Esophagus squamous epithelium (tissue), 5 donors: ENCODE data around the gene ARHGEF2. TPM values are rescaled to one million over a fixed set of nuclear protein-coding genes. Genes with fewer than 3 reads are reported as not detected.

Source experiments
- DNase-seq: peaks from one replicate; lab custom pipeline; 2025; lab: John Stamatoyannopoulos, UW
- H3K27ac ChIP-seq, 4 donors: fragments of 200-600 bp; sonication (generic); one replicate each; pipeline ENCODE4 v1.5.1; 2016 to 2019; ENCODE audit warnings: mild to moderate bottlenecking in 1 of 4
- H3K27me3 ChIP-seq, 4 donors: fragments of 200-600 bp; sonication (generic); 1 replicate in 3 of 4; 2 replicates in 1 of 4; pipeline versions ENCODE4 v1.5.1 to v1.6.0; 2017 to 2021; ENCODE audit warnings: antibody characterized with exemption in 1 of 4
- H3K36me3 ChIP-seq, 3 donors: fragments of 200-600 bp; sonication (generic); one replicate each; pipeline ENCODE4 v1.5.1; 2016 to 2019
- H3K4me1 ChIP-seq, 3 donors: fragments of 200-600 bp; sonication (generic); one replicate each; pipeline ENCODE4 v1.5.1; 2017 to 2019
- H3K4me3 ChIP-seq, 4 donors: fragments of 200-600 bp; sonication (generic); 1 replicate in 3 of 4; 2 replicates in 1 of 4; pipeline ENCODE4 v1.5.1; 2016 to 2019; ENCODE audit warnings: mild to moderate bottlenecking in 2 of 4, moderate library complexity in 1 of 4
- H3K9me3 ChIP-seq, 3 donors: fragments of 200-600 bp; sonication (generic); one replicate each; pipeline ENCODE4 v1.5.1; 2016 to 2019
- POLR2A ChIP-seq, 4 donors: fragments of 450-650 bp; IDR thresholded peaks; one replicate each; pipeline ENCODE4 v1.6.1; 2017; ENCODE audit warnings: antibody characterized with exemption in 4 of 4, mild to moderate bottlenecking in 4 of 4, moderate library complexity in 3 of 4
- WGBS, 2 donors: methylation state at CpG; one replicate each; pipeline ENCODE4 v1.1.5; 2018; 5-methylcytosine and 5-hydroxymethylcytosine counted together
- intact Hi-C: fragments of 100-400 bp; cut with DNase I; formaldehyde crosslinking; loops from one replicate; pipeline ENCODE4 v1.15.0; 2022
- small RNA-seq, 4 donors: library from RNA; depleted of rRNA; stranded (forward); fragments of <200 nt; gene quantifications; one replicate each; pipeline ENCODE3, GENCODE V24; 2016
- total RNA-seq, 4 donors: library from RNA; depleted of rRNA; stranded (reverse); fragments of >200 nt; gene quantifications; one replicate each; pipeline ENCODE4 v1.1.0, GENCODE V29; 2016
- TF ChIP-seq, protein P1 (sequence below), 6 experiments: fragments of 450-650 bp in 4 of 6; fragments of 200-600 bp in 2 of 6; sonication (generic) in 2 of 6; IDR thresholded peaks; one replicate each; pipeline ENCODE4 v1.5.1; 2016 to 2019; ENCODE audit warnings: antibody characterized with exemption in 6 of 6, mild to moderate bottlenecking in 4 of 6, moderate library complexity in 4 of 6
- donor health status: DM: yes; HTN: yes; CAD: no.

Gene ARHGEF2
- total RNA-seq, 4 donors from 2014 or later, result 22.6 to 38.3 (median 27.5) TPM

DNA sequence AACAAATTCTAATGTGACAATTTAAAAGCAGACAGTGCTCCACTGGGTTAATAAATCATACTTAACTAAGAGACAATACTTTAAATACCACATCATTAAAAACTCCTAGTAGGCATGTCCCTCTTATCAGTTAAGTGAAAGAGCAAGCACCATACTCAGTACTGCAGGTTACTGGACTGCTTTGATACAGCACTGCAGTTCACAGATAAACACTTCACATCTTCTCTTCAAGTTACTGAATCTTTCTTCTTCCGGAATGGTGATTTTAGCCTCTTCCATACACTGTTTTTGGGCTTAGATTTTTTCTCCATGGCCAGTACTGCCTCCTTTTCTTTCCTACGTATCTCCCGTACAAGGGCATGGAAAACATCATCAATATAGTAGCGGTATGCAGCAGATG, 78.2 kb downstream of the ARHGEF2 start:
- H3K4me1 ChIP-seq, result no peaks in the 10 kb centered on the region
- H3K27me3 ChIP-seq, result no peaks in the 10 kb centered on the region
- 85 to 95% methylated on average over 4 of the region's 4 CpGs for WGBS, 2 donors
- no peak for TF ChIP-seq POLR2A (IDR thresholded peaks at IDR 0.05)
- TF ChIP-seq, protein P1, sequence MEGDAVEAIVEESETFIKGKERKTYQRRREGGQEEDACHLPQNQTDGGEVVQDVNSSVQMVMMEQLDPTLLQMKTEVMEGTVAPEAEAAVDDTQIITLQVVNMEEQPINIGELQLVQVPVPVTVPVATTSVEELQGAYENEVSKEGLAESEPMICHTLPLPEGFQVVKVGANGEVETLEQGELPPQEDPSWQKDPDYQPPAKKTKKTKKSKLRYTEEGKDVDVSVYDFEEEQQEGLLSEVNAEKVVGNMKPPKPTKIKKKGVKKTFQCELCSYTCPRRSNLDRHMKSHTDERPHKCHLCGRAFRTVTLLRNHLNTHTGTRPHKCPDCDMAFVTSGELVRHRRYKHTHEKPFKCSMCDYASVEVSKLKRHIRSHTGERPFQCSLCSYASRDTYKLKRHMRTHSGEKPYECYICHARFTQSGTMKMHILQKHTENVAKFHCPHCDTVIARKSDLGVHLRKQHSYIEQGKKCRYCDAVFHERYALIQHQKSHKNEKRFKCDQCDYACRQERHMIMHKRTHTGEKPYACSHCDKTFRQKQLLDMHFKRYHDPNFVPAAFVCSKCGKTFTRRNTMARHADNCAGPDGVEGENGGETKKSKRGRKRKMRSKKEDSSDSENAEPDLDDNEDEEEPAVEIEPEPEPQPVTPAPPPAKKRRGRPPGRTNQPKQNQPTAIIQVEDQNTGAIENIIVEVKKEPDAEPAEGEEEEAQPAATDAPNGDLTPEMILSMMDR (IDR thresholded peaks at IDR 0.05), result no peak
- H3K36me3 ChIP-seq, result peaks cover 35 to 100% (median 62%) of the 10 kb centered on the region in 3 donors
- H3K4me3 ChIP-seq, result no peak overlapping the region
- intact Hi-C loops, result no loop called here
- H3K9me3 ChIP-seq, result no peaks in the 10 kb centered on the region
- H3K27ac ChIP-seq, result no peak overlapping the region
- no peak for DNase-seq

DNA sequence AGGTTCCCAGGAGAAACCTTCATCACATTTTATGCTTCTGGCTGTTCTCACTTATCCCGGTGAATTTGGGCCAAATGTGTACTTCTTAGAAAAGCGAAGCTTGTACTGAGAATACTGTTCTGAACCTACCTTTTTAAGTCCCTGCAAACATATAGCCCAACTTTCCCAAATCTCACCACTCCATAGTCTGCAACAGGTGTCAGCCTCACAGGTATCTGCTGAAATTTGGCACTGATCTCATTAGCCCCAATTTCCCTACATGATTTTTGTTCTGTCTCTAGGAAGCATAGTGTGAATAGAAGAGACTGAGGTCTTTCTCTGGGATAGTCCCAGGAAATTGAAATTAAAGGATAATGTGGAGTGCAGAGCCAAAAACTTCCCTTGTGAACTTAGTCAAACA, 78.7 kb downstream of the ARHGEF2 start:
- Histone ChIP-seq H3K4me1 (no peaks in the 10 kb centered on the region), H3K36me3 (peaks cover 35 to 95% (median 58%) of the 10 kb centered on the region in 3 donors), H3K4me3 (no peak overlapping the region), H3K9me3 (no peaks in the 10 kb centered on the region), H3K27me3 (no peaks in the 10 kb centered on the region), H3K27ac (no peak overlapping the region)
- WGBS, 2 donors, result 97 to 100% methylated on average over 2 of the region's 2 CpGs
- intact Hi-C loops, result no loop called here
- TF ChIP-seq, protein P1 (IDR thresholded peaks at IDR 0.05), result no peak
- no peak for TF ChIP-seq POLR2A (IDR thresholded peaks at IDR 0.05)
- no peak for DNase-seq

DNA sequence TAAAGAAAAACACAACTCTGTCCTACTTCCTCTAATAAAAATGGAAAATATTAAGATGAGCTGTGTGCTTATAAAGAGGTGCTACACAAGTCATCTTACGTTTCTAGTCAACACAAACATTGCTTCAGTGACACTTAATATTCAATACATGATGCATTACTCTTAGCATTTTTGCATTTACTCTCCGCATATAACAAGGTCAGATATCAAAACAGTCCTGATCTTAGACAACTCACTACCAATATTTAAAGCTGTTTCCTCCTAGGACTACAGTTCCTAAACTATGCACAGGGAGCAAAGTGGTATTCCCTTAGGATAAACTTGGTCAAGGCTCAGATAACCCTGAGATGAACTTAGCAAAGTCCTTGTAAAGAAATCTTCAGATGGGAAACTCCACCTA, 79.5 kb downstream of the ARHGEF2 start:
- no peak for DNase-seq
- no peaks in the 10 kb centered on the region for H3K9me3 ChIP-seq
- no peak overlapping the region for H3K4me3 ChIP-seq
- H3K27me3 ChIP-seq, result no peaks in the 10 kb centered on the region
- H3K4me1 ChIP-seq, result peaks cover 0 to 6% (median 2%) of the 10 kb centered on the region in 3 donors
- H3K27ac ChIP-seq, result no peak overlapping the region
- peaks cover 32 to 87% (median 51%) of the 10 kb centered on the region in 3 donors for H3K36me3 ChIP-seq
- TF ChIP-seq, protein P1 (IDR thresholded peaks at IDR 0.05), result no peak
- no peak for TF ChIP-seq POLR2A (IDR thresholded peaks at IDR 0.05)
- 61 to 74% methylated on average over 2 of the region's 2 CpGs for WGBS, 2 donors
- intact Hi-C loops, result no loop called here

DNA sequence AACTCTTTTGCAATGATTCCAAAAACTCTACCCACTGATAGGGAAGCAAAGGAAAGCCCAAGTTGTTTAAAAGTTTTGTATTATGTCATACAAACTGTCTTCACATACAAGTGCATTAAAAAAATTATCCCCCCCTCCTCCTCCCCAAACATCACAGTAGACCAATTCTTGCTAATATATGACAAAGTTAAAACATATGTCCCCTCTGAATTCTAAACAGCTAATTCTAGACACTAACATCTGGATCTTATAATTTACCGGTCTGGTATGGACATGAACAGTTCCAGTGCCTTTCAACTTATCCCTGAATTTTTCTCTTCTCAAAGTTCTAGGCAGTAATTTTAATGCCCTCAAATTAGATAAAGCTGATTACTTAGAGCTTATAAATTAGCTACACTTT, 80.6 kb downstream of the ARHGEF2 start:
- no peak for TF ChIP-seq POLR2A (IDR thresholded peaks at IDR 0.05)
- TF ChIP-seq, protein P1 (IDR thresholded peaks at IDR 0.05), result no peak
- Histone ChIP-seq H3K4me3 (no peak overlapping the region), H3K27ac (no peak overlapping the region), H3K9me3 (no peaks in the 10 kb centered on the region), H3K36me3 (peaks cover 23 to 76% (median 39%) of the 10 kb centered on the region in 3 donors), H3K27me3 (no peaks in the 10 kb centered on the region), H3K4me1 (peaks cover 0 to 17% (median 11%) of the 10 kb centered on the region in 3 donors)
- DNase-seq, result no peak
- 73 to 97% methylated on average over 1 of the region's 1 CpG for WGBS, 2 donors
- intact Hi-C loops, result no loop called here

Small RNA genes lying within 50 kb of the gene (small RNA-seq; reads per million reads assigned to genes)
- gene MIR6738 (0 reads per million in 4 donors), gene SCARNA4 (0 reads per million in 4 donors), gene SNORA80E (52.8 to 153 (median 74.3) reads per million in 4 donors)

Other genes starting within 250 kb of the ARHGEF2 start
- gene GON4L, start 121.3 kb downstream of the ARHGEF2 start, total RNA-seq, result 10 to 100 TPM; 12.2 to 32.8 (median 18.7) TPM
- gene SYT11, start 119.0 kb downstream of the ARHGEF2 start, total RNA-seq, result 1 to 10 TPM in 3 of 4 donors, under 1 TPM in 1; 0.87 to 5.3 (median 2.7) TPM
- gene RIT1, start 67.2 kb downstream of the ARHGEF2 start, total RNA-seq, result 10 to 100 TPM; 35.3 to 55.4 (median 42.6) TPM
- 10 to 100 TPM; 12.4 to 48.1 (median 33.9) TPM for gene KHDC4, start 44.1 kb downstream of the ARHGEF2 start, total RNA-seq
- not detected for gene RXFP4, start 36.9 kb downstream of the ARHGEF2 start, total RNA-seq
- gene SSR2, start 42.4 kb upstream of the ARHGEF2 start, total RNA-seq, result 100 to 1,000 TPM; 115 to 215 (median 179) TPM
- 10 to 100 TPM; 19.7 to 32.7 (median 25.5) TPM for gene UBQLN4, start 75.3 kb upstream of the ARHGEF2 start, total RNA-seq
- gene LAMTOR2, start 76.2 kb upstream of the ARHGEF2 start, total RNA-seq, result 10 to 100 TPM; 41.4 to 67.1 (median 53.3) TPM
- 100 to 1,000 TPM; 190 to 482 (median 272) TPM for gene RAB25, start 82.6 kb upstream of the ARHGEF2 start, total RNA-seq
- gene MEX3A, start 103.9 kb upstream of the ARHGEF2 start, total RNA-seq, result 1 to 10 TPM in 1 of 4 donors, under 1 TPM in 3; 0.15 to 1.4 (median 0.65) TPM
- 100 to 1,000 TPM; 322 to 480 (median 403) TPM for gene LMNA, start 136.2 kb upstream of the ARHGEF2 start, total RNA-seq
- 10 to 100 TPM; 21.4 to 36.6 (median 23.1) TPM for gene SEMA4A, start 175.0 kb upstream of the ARHGEF2 start, total RNA-seq
- 10 to 100 TPM; 10.5 to 17.7 (median 15.7) TPM for gene SLC25A44, start 215.6 kb upstream of the ARHGEF2 start, total RNA-seq
- 10 to 100 TPM; 40.8 to 64.9 (median 53.5) TPM for gene PMF1, start 234.5 kb upstream of the ARHGEF2 start, total RNA-seq